ENCODE results near the gene UBE2H.

DNA sequence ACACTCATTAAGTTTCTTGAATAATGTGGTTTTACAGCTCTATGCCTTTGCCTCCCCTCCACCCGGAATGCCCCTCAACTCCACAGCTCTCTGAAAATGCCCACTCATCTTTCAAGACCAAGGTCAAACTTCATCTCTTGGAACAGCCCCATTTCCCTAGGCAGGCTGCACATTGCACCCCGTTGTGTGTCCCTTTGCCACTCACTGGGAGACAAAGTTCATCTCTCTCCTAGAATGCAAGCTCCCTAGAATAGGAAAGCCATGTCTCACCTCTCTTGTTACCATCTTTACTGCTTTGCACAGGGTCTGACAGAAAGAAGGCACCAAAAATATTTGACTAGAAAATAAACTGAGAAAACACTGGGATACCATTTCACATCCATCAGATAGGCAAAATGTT is 33.3 kb downstream of the UBE2H start:
- TF ChIP-seq, protein P1, sequence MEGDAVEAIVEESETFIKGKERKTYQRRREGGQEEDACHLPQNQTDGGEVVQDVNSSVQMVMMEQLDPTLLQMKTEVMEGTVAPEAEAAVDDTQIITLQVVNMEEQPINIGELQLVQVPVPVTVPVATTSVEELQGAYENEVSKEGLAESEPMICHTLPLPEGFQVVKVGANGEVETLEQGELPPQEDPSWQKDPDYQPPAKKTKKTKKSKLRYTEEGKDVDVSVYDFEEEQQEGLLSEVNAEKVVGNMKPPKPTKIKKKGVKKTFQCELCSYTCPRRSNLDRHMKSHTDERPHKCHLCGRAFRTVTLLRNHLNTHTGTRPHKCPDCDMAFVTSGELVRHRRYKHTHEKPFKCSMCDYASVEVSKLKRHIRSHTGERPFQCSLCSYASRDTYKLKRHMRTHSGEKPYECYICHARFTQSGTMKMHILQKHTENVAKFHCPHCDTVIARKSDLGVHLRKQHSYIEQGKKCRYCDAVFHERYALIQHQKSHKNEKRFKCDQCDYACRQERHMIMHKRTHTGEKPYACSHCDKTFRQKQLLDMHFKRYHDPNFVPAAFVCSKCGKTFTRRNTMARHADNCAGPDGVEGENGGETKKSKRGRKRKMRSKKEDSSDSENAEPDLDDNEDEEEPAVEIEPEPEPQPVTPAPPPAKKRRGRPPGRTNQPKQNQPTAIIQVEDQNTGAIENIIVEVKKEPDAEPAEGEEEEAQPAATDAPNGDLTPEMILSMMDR (conservative IDR thresholded peaks at IDR 0.05; ENCODE audit: low read depth, low read length): no peak
- TF ChIP-seq POLR2A (IDR thresholded peaks at IDR 0.05; ENCODE audit: low read depth, low read length) (no peak), SMC3 (IDR thresholded peaks at IDR 0.05; ENCODE audit: low read depth, low read length) (no peak), MXI1 (IDR thresholded peaks at IDR 0.05; ENCODE audit: borderline replicate concordance, low read depth, low read length) (no peak), RAD21 (IDR thresholded peaks at IDR 0.05; ENCODE audit: low read length) (no peak), CHD1 (IDR thresholded peaks at IDR 0.05; ENCODE audit: low read depth, low read length) (no peak), NFE2L2 (IDR thresholded peaks at IDR 0.05; ENCODE audit: low read depth, low read length) (no peak), FOS (IDR thresholded peaks at IDR 0.05; ENCODE audit: low read depth, low read length) (no peak), CEBPB (IDR thresholded peaks at IDR 0.05; ENCODE audit: low read depth, low read length) (no peak), MAFK (IDR thresholded peaks at IDR 0.05; ENCODE audit: low read depth, low read length) (no peak), BHLHE40 (IDR thresholded peaks at IDR 0.05; ENCODE audit: low read depth, low read length) (no peak)
- TF ChIP-seq, protein P2, sequence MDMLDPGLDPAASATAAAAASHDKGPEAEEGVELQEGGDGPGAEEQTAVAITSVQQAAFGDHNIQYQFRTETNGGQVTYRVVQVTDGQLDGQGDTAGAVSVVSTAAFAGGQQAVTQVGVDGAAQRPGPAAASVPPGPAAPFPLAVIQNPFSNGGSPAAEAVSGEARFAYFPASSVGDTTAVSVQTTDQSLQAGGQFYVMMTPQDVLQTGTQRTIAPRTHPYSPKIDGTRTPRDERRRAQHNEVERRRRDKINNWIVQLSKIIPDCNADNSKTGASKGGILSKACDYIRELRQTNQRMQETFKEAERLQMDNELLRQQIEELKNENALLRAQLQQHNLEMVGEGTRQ (IDR thresholded peaks at IDR 0.05; ENCODE audit: low read depth, low read length): no peak

Data from IMR-90 (cell line).